ENCODE measurements around the gene NCK2. TPM values are rescaled to one million over a fixed set of nuclear protein-coding genes. Genes with fewer than 3 reads are reported as not detected.

The NCK2 gene
- total RNA-seq, 1 experiment from 2014 or later: 49.2 TPM

GRCh38 chr2:105791229-105791628 is 46.5 kb downstream of the NCK2 start:
- H3K79me2 ChIP-seq (ENCODE audit: insufficient read depth, low read length): peaks cover 15% of the 10 kb centered on the region; the same call in 1 of the 2 replicates
- H3K14ac ChIP-seq (ENCODE audit: insufficient read depth, low read length): no peak overlapping the region
- no peak overlapping the region for H3K4me2 ChIP-seq (ENCODE audit: insufficient read depth, insufficient read length, low read length)
- no peak overlapping the region for H2AFZ ChIP-seq (ENCODE audit: low read length)
- H2BK120ac ChIP-seq (ENCODE audit: low read depth, low read length, poor library complexity, severe bottlenecking): no peak overlapping the region
- H3K18ac ChIP-seq (ENCODE audit: insufficient read length, low read depth, low read length): no peak overlapping the region
- H3K9me3 ChIP-seq (ENCODE audit: control insufficient read depth, low read depth, low read length): no peaks in the 10 kb centered on the region
- Mint-ChIP-seq H3K4me1 (peaks cover 59 to 75% of the 10 kb centered on the region in 2 experiments), H3K27me3 (ENCODE audit: low read depth) (no peaks in the 10 kb centered on the region), H3K4me3 (no peak overlapping the region), H3K27ac (no peak overlapping the region), H3K36me3 (ENCODE audit: insufficient read depth in 1 of 3, low read depth in 3 of 3) (no peaks in the 10 kb centered on the region; a peak in 2 of 7 replicates), H3K9me3 (no peaks in the 10 kb centered on the region)
- no peaks in the 10 kb centered on the region for H3K23me2 ChIP-seq (ENCODE audit: insufficient read length, low read depth, low read length, poor library complexity, severe bottlenecking)
- no peak overlapping the region for H2BK15ac ChIP-seq (ENCODE audit: low read depth, low read length)
- H3K27ac ChIP-seq (ENCODE audit: insufficient read length, low read depth, low read length): no peak overlapping the region
- H2BK5ac ChIP-seq (ENCODE audit: insufficient read length, low read length): no peak overlapping the region
- H3K56ac ChIP-seq (ENCODE audit: insufficient read length, low read depth, low read length): no peak overlapping the region
- no peak overlapping the region for H2BK20ac ChIP-seq (ENCODE audit: low read depth, low read length, poor library complexity, severe bottlenecking)
- H4K20me1 ChIP-seq (ENCODE audit: control insufficient read depth, insufficient read depth, insufficient read length): no peaks in the 10 kb centered on the region
- no peak overlapping the region for H3T11ph ChIP-seq (ENCODE audit: low read length)
- no peak overlapping the region for H4K5ac ChIP-seq (ENCODE audit: insufficient read length, low read depth, low read length)
- peaks cover 4% of the 10 kb centered on the region for H3K79me1 ChIP-seq (ENCODE audit: insufficient read depth, low read depth, low read length, poor library complexity, severe bottlenecking)
- H2AK5ac ChIP-seq (ENCODE audit: insufficient read length, low read length): no peak overlapping the region
- no peak overlapping the region for H3K23ac ChIP-seq (ENCODE audit: insufficient read length, low read depth, low read length)
- WGBS (ENCODE audit: extremely low coverage, insufficient read length, low lambda C conversion rate): no CpG with 5 or more reads among the region's 12 CpGs
- H4K91ac ChIP-seq (ENCODE audit: insufficient read length, low read depth, low read length): no peak overlapping the region
- no peaks in the 10 kb centered on the region for H3K27me3 ChIP-seq (ENCODE audit: insufficient read depth, low read length)
- peaks cover 2% of the 10 kb centered on the region; the same call in 1 of the 2 replicates for H3K4me1 ChIP-seq (ENCODE audit: insufficient read depth, low read length)
- TF ChIP-seq, protein P1, sequence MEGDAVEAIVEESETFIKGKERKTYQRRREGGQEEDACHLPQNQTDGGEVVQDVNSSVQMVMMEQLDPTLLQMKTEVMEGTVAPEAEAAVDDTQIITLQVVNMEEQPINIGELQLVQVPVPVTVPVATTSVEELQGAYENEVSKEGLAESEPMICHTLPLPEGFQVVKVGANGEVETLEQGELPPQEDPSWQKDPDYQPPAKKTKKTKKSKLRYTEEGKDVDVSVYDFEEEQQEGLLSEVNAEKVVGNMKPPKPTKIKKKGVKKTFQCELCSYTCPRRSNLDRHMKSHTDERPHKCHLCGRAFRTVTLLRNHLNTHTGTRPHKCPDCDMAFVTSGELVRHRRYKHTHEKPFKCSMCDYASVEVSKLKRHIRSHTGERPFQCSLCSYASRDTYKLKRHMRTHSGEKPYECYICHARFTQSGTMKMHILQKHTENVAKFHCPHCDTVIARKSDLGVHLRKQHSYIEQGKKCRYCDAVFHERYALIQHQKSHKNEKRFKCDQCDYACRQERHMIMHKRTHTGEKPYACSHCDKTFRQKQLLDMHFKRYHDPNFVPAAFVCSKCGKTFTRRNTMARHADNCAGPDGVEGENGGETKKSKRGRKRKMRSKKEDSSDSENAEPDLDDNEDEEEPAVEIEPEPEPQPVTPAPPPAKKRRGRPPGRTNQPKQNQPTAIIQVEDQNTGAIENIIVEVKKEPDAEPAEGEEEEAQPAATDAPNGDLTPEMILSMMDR (conservative IDR thresholded peaks at IDR 0.05): no peak
- no peak for DNase-seq
- no peak overlapping the region for H2BK12ac ChIP-seq (ENCODE audit: insufficient read length, low read depth, low read length)
- no peak overlapping the region for H4K8ac ChIP-seq (replicated peaks; ENCODE audit: insufficient read length, low read depth, low read length)
- no peak overlapping the region for H3K9ac ChIP-seq (ENCODE audit: extremely low read depth, insufficient read length, low read length)
- no peak overlapping the region for H3K4ac ChIP-seq (ENCODE audit: low read depth, low read length)
